SU-DHL-6 (cell line): Measurements from ENCODE around the gene ARNT2.

Source experiments
- CTCF ChIP-seq: fragments of 200-600 bp; sonication (generic); IDR thresholded peaks from one replicate; pipeline ENCODE4 v1.5.1; 2017; ENCODE audit warnings: antibody characterized with exemption, mild to moderate bottlenecking, low read length, moderate library complexity; ENCODE audit not compliant: insufficient read depth, poor library complexity, severe bottlenecking
- EZH2phosphoT487 ChIP-seq: fragments of 200-600 bp; sonication (generic), shearing (Covaris generic); conservative IDR thresholded peaks from 2 replicates; pipeline ENCODE4 v1.6.1; 2018; ENCODE audit warnings: mild to moderate bottlenecking, antibody characterized with exemption, low read length, moderate library complexity, mixed read lengths

- no peak for TF ChIP-seq CTCF
- TF ChIP-seq EZH2phosphoT487 = no peak
These were observed 81.4 kb downstream of the ARNT2 start for GRCh38 chr15:80485370-80486164.
